Measurements from ENCODE around the gene FRMD3.

FRMD3 gene

DNA sequence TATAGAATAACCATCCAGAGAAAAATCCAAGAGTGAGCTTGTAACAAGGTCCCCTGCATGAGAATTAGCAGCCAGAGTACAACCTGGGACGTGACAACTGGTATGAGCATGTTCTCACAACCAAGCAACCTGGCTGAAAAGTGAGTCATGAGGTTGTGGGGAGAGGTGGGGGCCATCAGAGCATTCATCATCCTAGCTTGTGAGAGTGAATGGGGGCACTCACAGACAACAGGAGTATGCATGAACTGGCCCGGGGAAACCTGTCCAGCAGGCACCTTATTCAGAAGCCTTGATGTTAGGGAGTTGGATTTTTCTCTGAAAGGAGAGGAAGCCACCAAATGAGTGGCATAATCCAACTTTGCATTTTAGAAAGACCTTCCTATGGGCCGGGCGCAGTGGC lies 113.0 kb downstream of the FRMD3 start:
- TF ChIP-seq, protein P1, sequence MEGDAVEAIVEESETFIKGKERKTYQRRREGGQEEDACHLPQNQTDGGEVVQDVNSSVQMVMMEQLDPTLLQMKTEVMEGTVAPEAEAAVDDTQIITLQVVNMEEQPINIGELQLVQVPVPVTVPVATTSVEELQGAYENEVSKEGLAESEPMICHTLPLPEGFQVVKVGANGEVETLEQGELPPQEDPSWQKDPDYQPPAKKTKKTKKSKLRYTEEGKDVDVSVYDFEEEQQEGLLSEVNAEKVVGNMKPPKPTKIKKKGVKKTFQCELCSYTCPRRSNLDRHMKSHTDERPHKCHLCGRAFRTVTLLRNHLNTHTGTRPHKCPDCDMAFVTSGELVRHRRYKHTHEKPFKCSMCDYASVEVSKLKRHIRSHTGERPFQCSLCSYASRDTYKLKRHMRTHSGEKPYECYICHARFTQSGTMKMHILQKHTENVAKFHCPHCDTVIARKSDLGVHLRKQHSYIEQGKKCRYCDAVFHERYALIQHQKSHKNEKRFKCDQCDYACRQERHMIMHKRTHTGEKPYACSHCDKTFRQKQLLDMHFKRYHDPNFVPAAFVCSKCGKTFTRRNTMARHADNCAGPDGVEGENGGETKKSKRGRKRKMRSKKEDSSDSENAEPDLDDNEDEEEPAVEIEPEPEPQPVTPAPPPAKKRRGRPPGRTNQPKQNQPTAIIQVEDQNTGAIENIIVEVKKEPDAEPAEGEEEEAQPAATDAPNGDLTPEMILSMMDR (IDR thresholded peaks at IDR 0.05; ENCODE audit: low read depth, low read length) = no peak
- no peaks in the 10 kb centered on the region for H3K9me3 ChIP-seq
- no peaks in the 10 kb centered on the region for H3K27me3 ChIP-seq
- no peak for DNase-seq
- H3K4me3 ChIP-seq (ENCODE audit: low read depth, low read length) = no peak overlapping the region
- peaks cover 13% of the 10 kb centered on the region for H3K36me3 ChIP-seq
- H3K4me1 ChIP-seq = peaks cover 18% of the 10 kb centered on the region

GRCh38 chr9:83424831-83425230 lies 113.4 kb downstream of the FRMD3 start:
- peaks cover 13% of the 10 kb centered on the region for H3K36me3 ChIP-seq
- TF ChIP-seq, protein P1 (IDR thresholded peaks at IDR 0.05; ENCODE audit: low read depth, low read length) = no peak
- H3K4me3 ChIP-seq (ENCODE audit: low read depth, low read length) = no peak overlapping the region
- no peaks in the 10 kb centered on the region for H3K27me3 ChIP-seq
- H3K4me1 ChIP-seq = peaks cover 18% of the 10 kb centered on the region
- no peaks in the 10 kb centered on the region for H3K9me3 ChIP-seq
- no peak for DNase-seq

GRCh38 chr9:83423815-83424707 lies 114.1 kb downstream of the FRMD3 start:
- Histone ChIP-seq H3K36me3 (peaks cover 13% of the 10 kb centered on the region), H3K4me1 (peaks cover 18% of the 10 kb centered on the region), H3K9me3 (no peaks in the 10 kb centered on the region), H3K4me3 (ENCODE audit: low read depth, low read length) (no peak overlapping the region), H3K27me3 (no peaks in the 10 kb centered on the region)
- DNase-seq = peak; percentile 49
- TF ChIP-seq, protein P1 (IDR thresholded peaks at IDR 0.05; ENCODE audit: low read depth, low read length) = no peak

- no peaks in the 10 kb centered on the region for H3K9me3 ChIP-seq
- no peak overlapping the region for H3K4me3 ChIP-seq (ENCODE audit: low read depth, low read length)
- DNase-seq = no peak
- peaks cover 20% of the 10 kb centered on the region for H3K4me1 ChIP-seq
- H3K36me3 ChIP-seq = peaks cover 10% of the 10 kb centered on the region
- no peaks in the 10 kb centered on the region for H3K27me3 ChIP-seq
- TF ChIP-seq, protein P1 (IDR thresholded peaks at IDR 0.05; ENCODE audit: low read depth, low read length) = no peak
These were observed 115.7 kb downstream of the FRMD3 start for GRCh38 chr9:83422527-83422926.

DNA sequence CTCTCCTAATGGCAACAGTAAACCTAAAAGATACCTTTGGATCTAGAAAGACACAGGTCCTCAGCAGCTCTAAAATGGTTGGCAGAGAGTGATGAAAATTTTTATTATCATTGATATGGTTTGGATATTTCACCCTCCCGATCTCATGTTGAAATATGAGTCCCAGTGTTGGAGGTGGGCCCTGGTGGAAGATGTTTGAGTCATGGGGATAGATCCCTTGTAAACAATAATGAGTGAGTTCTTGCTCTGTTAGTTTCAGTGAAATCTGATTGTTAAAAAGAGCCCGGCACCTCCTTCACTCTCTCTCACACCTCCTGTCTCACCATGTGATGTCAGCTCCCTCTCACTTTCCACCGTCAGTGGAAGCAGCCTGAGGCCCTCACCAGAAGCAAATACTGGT lies 117.7 kb downstream of the FRMD3 start:
- Histone ChIP-seq H3K36me3 (no peaks in the 10 kb centered on the region; the same call in 1 of the 2 replicates), H3K27me3 (no peaks in the 10 kb centered on the region), H3K4me3 (ENCODE audit: low read depth, low read length) (no peak overlapping the region), H3K9me3 (no peaks in the 10 kb centered on the region), H3K4me1 (peaks cover 15% of the 10 kb centered on the region)
- TF ChIP-seq, protein P1 (IDR thresholded peaks at IDR 0.05; ENCODE audit: low read depth, low read length) = no peak
- no peak for DNase-seq

DNA sequence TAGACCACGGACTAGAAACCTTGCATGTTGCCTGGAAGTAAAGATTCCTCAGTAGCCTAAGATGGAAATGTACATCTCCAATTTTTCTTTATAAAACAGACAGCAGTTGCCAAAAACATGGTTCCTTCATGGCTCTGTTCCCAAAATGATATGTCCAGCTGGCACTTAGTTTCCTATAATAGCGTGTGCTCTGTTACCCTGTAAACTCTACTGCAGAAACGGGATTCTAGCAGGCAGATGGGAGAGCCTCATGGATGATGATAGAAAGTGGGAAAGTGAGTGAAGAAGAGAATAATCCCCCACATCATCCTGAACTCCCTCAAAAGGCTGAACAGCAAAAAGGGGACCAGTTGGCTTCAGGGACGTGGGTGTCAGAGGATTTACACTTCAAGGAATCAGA lies 118.2 kb downstream of the FRMD3 start:
- peaks cover 3% of the 10 kb centered on the region for H3K36me3 ChIP-seq
- H3K9me3 ChIP-seq = no peaks in the 10 kb centered on the region
- H3K4me1 ChIP-seq = peaks cover 10% of the 10 kb centered on the region; the same call in 1 of the 2 replicates
- DNase-seq = no peak
- H3K27me3 ChIP-seq = no peaks in the 10 kb centered on the region
- TF ChIP-seq, protein P1 (IDR thresholded peaks at IDR 0.05; ENCODE audit: low read depth, low read length) = no peak
- no peak overlapping the region for H3K4me3 ChIP-seq (ENCODE audit: low read depth, low read length)

All from BE2C (cell line).